CD4-positive, alpha-beta T cell treated with Interleukin-6 at 100 ng/mL for 8 hours (primary cell): ENCODE measurements around the gene FNDC3B.
"Not testable (repeated sequence)": the region's sequence is repeated elsewhere in the genome, so short reads cannot be mapped to it uniquely, and the experiment has no call there.

ENCODE experiments used
- DNase-seq: peaks from one replicate; pipeline ENCODE4 v3.0.0-alpha.2; 2020; ENCODE audit warnings: mixed read lengths, low spot score

Gene FNDC3B

GRCh38 chr3:172242471-172242870 is 203.1 kb downstream of the FNDC3B start:
- not testable (repeated sequence) for DNase-seq

- DNase-seq = not testable (repeated sequence)
Measured at GRCh38 chr3:172243376-172243775, 204.0 kb downstream of the FNDC3B start.

- DNase-seq = no peak
Measured at GRCh38 chr3:172244011-172244410, 204.6 kb downstream of the FNDC3B start.

GRCh38 chr3:172245241-172245640 is 205.9 kb downstream of the FNDC3B start:
- DNase-seq = no peak

- no peak for DNase-seq
Measured at GRCh38 chr3:172246107-172246844, 206.9 kb downstream of the FNDC3B start.

GRCh38 chr3:172247525-172248274 is 208.3 kb downstream of the FNDC3B start:
- DNase-seq = no peak

GRCh38 chr3:172249039-172249438 is 209.7 kb downstream of the FNDC3B start:
- DNase-seq = no peak

GRCh38 chr3:172251211-172251610 is 211.8 kb downstream of the FNDC3B start:
- DNase-seq = no peak

- no peak for DNase-seq
Measured at GRCh38 chr3:172253200-172253599, 213.8 kb downstream of the FNDC3B start.

- DNase-seq = no peak
Measured at GRCh38 chr3:172254542-172254941, 215.2 kb downstream of the FNDC3B start.

- DNase-seq = not testable (repeated sequence)
Measured at GRCh38 chr3:172255321-172255720, 215.9 kb downstream of the FNDC3B start.

GRCh38 chr3:172256101-172256734 is 216.8 kb downstream of the FNDC3B start:
- no peak for DNase-seq

- DNase-seq = no peak
Measured at GRCh38 chr3:172257648-172258400, 218.4 kb downstream of the FNDC3B start.

GRCh38 chr3:172258624-172259023 is 219.2 kb downstream of the FNDC3B start:
- DNase-seq = no peak

- DNase-seq = no peak
Measured at GRCh38 chr3:172259111-172259541, 219.7 kb downstream of the FNDC3B start.

- no peak for DNase-seq
Measured at GRCh38 chr3:172259726-172260248, 220.4 kb downstream of the FNDC3B start.

GRCh38 chr3:172260381-172260780 is 221.0 kb downstream of the FNDC3B start:
- no peak for DNase-seq

- DNase-seq = no peak
Measured at GRCh38 chr3:172261054-172261453, 221.7 kb downstream of the FNDC3B start.

- DNase-seq = no peak
Measured at GRCh38 chr3:172262991-172263608, 223.7 kb downstream of the FNDC3B start.

- DNase-seq = no peak
Measured at GRCh38 chr3:172263781-172264486, 224.6 kb downstream of the FNDC3B start.

- DNase-seq = no peak
Measured at GRCh38 chr3:172266103-172266502, 226.7 kb downstream of the FNDC3B start.
